ENCODE measurements around the gene VSIG1. TPM values are rescaled to one million over a fixed set of nuclear protein-coding genes. Genes with fewer than 3 reads are reported as not detected.

VSIG1 gene
- total and polyA plus RNA-seq, 2 of the 4 experiments (the other 2 are of a cell fraction) = not detected

DNA sequence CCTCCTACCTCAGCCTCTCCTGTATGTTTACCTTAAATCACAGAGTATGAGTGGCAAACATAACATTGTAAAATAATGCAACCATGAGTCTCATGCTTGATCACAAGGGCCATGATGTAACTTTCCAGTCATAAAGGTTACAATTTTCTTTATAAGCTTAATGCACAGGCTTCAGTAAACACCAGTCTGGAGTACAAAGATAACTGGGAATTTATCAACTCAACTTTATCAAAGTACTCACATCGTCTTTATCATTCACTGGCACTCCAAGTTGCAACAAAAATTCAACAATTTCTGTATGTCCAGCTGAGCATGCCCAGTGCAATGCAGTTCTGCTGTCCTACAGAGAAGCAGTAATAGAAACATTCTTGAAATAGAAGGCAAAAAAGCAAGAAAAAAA is 43.6 kb downstream of the VSIG1 start:
- ChIA-PET POLR2A (ENCODE audit: unreplicated experiment) (no interaction called here), CTCF (no interaction called here)
- ATAC-seq (ENCODE audit: low read depth) (no peak), DNase-seq (no peak)
- Histone ChIP-seq H3K4me3 (ENCODE audit: insufficient read depth, low read depth, low read length) (no peak overlapping the region), H2BK20ac (ENCODE audit: low read depth, low read length) (no peak overlapping the region), H3K23ac (ENCODE audit: low read depth, low read length) (no peak overlapping the region), H2AK9ac (replicated peaks; ENCODE audit: low read depth, low read length, poor library complexity) (no peak overlapping the region), H3K9me3 (ENCODE audit: control insufficient read depth, insufficient read depth, low read length) (no peaks in the 10 kb centered on the region), H4K5ac (ENCODE audit: low read depth, low read length) (no peak overlapping the region), H3K27me3 (ENCODE audit: control insufficient read depth, insufficient read depth, low read length) (no peaks in the 10 kb centered on the region), H3K18ac (ENCODE audit: low read depth, low read length) (no peak overlapping the region), H4K8ac (ENCODE audit: low read depth in 2 of 2, low read length in 2 of 2) (no peak overlapping the region), H4K91ac (ENCODE audit: insufficient read depth, low read depth, low read length) (no peak overlapping the region), H2BK5ac (ENCODE audit: low read depth, low read length, poor library complexity, severe bottlenecking) (no peak overlapping the region), H3K27ac (ENCODE audit: insufficient read depth, low read length) (no peak overlapping the region), H3K4me2 (ENCODE audit: low read depth, low read length) (no peak overlapping the region), H2AFZ (replicated peaks; ENCODE audit: low read length, poor library complexity) (no peak overlapping the region), H3K56ac (ENCODE audit: extremely low read depth, insufficient read depth, low read length) (no peak overlapping the region), H2AK5ac (ENCODE audit: low read depth, low read length) (no peak overlapping the region), H3K79me1 (ENCODE audit: low read depth in 1 of 2, low read length in 2 of 2) (peaks cover 0 to 10% of the 10 kb centered on the region in 2 experiments; a peak in 3 of 4 replicates), H2BK15ac (ENCODE audit: low read depth, low read length) (no peak overlapping the region), H3K4me1 (ENCODE audit: control insufficient read depth, insufficient read depth, low read length) (no peaks in the 10 kb centered on the region), H4K20me1 (ENCODE audit: insufficient read depth, low read length) (no peaks in the 10 kb centered on the region; the same call in 1 of the 2 replicates), H3K36me3 (ENCODE audit: control insufficient read depth, insufficient read depth, low read length) (peaks cover 7% of the 10 kb centered on the region), H2BK120ac (ENCODE audit: low read depth, low read length) (no peak overlapping the region), H3K14ac (replicated peaks; ENCODE audit: low read depth, low read length) (no peak overlapping the region), H3K9ac (ENCODE audit: low read depth, low read length) (no peak overlapping the region), H3K9me1 (ENCODE audit: insufficient read depth, low read length) (no peaks in the 10 kb centered on the region), H3K4ac (ENCODE audit: low read depth, low read length) (no peak overlapping the region)
- TF ChIP-seq CEBPB (IDR thresholded peaks at IDR 0.05; ENCODE audit: low read depth, low read length) (no peak), MXI1 (IDR thresholded peaks at IDR 0.05; ENCODE audit: borderline replicate concordance, low read depth, low read length) (no peak), MAFK (IDR thresholded peaks at IDR 0.05; ENCODE audit: low read depth, low read length) (no peak), RCOR1 (IDR thresholded peaks at IDR 0.05; ENCODE audit: insufficient replicate concordance, low read length) (no peak), CTCF (conservative IDR thresholded peaks at IDR 0.05; ENCODE audit: low read depth, low read length) (no peak)
- TF ChIP-seq, protein P1, sequence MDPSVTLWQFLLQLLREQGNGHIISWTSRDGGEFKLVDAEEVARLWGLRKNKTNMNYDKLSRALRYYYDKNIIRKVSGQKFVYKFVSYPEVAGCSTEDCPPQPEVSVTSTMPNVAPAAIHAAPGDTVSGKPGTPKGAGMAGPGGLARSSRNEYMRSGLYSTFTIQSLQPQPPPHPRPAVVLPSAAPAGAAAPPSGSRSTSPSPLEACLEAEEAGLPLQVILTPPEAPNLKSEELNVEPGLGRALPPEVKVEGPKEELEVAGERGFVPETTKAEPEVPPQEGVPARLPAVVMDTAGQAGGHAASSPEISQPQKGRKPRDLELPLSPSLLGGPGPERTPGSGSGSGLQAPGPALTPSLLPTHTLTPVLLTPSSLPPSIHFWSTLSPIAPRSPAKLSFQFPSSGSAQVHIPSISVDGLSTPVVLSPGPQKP (IDR thresholded peaks at IDR 0.05; ENCODE audit: borderline replicate concordance, low read depth, low read length) = no peak
- WGBS, 2 experiments (ENCODE audit: extremely low coverage in 2 of 2, insufficient read length in 1 of 2) = no CpG with 5 or more reads among the region's 1 CpG
- intact Hi-C loops (cut with micrococcal nuclease) (no loop called here), dilution Hi-C loops (cut with HindIII; ENCODE audit: low sequenced_read_pairs, unreplicated experiment) (no loop called here), in situ Hi-C loops (cut with MboI; ENCODE audit: low sequenced_read_pairs) (no loop called here)
- no TSS peak for BruUV-seq (replicated peaks)

Measured in IMR-90 (cell line).